D721Med (cell line): ENCODE data around the gene UQCC5.

Source experiments
- DNase-seq: peaks from one replicate; pipeline ENCODE4 v3.0.0; 2011; ENCODE audit warnings: low spot score; ENCODE audit not compliant: insufficient read length
- FAIRE-seq: peaks from 2 replicates; lab custom pipeline; 2011; peaks lifted over from hg19 to GRCh38; lab: Jason Lieb, UNC
- TF ChIP-seq, protein P1 (sequence below): IDR thresholded peaks from 2 replicates; pipeline ENCODE4 v1.5.1; 2012; ENCODE audit warnings: mild to moderate bottlenecking, control low read depth; ENCODE audit not compliant: insufficient read depth; ENCODE audit errors: missing control alignments

UQCC5 gene

DNA sequence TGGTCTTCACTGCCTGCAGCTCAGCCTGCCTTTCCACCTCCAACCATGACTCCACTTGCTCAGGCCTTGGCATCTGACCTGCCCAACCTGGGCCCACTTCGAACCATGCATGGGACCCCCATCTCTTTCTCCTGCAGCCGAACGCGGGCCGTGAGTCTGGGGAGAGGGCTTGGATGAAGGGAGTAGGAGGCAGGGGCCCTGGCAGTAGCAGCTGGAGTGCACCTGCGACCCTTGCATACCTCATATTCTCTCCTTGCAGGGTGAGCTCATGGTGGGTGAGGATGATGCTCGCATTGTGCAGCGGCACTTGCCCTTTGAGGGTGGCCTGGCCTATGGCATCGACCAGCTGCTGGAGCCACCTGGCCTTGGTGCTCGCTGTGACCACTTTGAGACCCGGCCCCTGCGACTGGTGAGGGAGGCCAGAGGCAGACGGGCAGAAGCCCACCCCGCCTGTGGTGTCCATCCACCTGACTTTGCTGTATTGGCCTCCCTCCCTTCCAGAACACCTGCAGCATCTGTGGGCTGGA lies 16.2 kb upstream of the UQCC5 start:
- TF ChIP-seq, protein P1, sequence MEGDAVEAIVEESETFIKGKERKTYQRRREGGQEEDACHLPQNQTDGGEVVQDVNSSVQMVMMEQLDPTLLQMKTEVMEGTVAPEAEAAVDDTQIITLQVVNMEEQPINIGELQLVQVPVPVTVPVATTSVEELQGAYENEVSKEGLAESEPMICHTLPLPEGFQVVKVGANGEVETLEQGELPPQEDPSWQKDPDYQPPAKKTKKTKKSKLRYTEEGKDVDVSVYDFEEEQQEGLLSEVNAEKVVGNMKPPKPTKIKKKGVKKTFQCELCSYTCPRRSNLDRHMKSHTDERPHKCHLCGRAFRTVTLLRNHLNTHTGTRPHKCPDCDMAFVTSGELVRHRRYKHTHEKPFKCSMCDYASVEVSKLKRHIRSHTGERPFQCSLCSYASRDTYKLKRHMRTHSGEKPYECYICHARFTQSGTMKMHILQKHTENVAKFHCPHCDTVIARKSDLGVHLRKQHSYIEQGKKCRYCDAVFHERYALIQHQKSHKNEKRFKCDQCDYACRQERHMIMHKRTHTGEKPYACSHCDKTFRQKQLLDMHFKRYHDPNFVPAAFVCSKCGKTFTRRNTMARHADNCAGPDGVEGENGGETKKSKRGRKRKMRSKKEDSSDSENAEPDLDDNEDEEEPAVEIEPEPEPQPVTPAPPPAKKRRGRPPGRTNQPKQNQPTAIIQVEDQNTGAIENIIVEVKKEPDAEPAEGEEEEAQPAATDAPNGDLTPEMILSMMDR: no peak
- no peak for DNase-seq
- no peak for FAIRE-seq

DNA sequence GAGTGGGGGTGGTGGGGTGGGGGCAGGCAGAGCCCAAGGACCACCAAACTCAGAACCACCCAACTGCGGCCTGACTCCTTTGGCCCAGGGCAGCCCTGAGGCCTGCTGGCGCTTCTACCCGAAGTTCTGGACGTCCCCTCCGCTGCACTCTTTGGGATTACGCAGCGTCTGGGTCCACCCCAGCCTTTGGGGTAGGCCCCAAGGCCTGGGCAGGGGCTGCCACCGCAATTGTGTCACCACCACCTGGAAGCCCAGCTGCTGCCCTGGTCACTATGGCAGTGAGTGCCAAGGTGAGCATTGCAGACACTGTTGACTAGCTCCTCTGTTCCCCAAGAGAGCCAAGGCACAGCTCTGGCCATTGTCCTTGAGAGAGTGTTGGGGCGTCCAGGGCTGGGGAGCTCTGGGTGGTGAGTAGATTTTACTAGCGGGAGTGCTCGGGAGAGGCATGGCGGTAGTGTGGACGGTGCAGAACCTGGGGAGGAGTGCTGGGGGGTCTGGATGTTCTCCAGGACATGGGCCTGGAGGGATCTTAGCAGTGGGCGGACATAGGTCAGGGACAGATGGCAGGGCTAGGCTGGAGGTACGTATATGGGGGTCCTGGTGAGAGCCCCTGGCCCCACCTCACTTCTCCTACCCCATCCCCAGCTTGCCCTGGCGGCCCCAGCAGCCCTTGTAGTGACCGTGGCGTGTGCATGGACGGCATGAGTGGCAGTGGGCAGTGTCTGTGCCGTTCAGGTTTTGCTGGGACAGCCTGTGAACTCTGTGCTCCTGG lies 15.5 kb upstream of the UQCC5 start:
- TF ChIP-seq, protein P1: no peak
- no peak for FAIRE-seq
- peak; percentile 17 for DNase-seq

DNA sequence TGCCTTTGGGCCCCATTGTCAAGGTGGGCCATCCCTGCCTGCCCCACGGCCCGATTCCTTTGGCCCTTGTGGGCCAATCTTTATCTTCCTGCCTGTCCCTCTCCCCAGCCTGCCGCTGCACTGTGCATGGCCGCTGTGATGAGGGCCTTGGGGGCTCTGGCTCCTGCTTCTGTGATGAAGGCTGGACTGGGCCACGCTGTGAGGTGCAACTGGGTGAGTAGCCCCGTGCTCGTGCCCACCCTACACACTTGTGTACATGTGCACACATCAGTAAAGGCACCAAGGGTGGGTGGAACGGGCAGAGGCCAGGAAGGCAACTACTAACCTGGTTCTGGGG lies 14.9 kb upstream of the UQCC5 start:
- DNase-seq: no peak
- no peak for FAIRE-seq
- TF ChIP-seq, protein P1: no peak

DNA sequence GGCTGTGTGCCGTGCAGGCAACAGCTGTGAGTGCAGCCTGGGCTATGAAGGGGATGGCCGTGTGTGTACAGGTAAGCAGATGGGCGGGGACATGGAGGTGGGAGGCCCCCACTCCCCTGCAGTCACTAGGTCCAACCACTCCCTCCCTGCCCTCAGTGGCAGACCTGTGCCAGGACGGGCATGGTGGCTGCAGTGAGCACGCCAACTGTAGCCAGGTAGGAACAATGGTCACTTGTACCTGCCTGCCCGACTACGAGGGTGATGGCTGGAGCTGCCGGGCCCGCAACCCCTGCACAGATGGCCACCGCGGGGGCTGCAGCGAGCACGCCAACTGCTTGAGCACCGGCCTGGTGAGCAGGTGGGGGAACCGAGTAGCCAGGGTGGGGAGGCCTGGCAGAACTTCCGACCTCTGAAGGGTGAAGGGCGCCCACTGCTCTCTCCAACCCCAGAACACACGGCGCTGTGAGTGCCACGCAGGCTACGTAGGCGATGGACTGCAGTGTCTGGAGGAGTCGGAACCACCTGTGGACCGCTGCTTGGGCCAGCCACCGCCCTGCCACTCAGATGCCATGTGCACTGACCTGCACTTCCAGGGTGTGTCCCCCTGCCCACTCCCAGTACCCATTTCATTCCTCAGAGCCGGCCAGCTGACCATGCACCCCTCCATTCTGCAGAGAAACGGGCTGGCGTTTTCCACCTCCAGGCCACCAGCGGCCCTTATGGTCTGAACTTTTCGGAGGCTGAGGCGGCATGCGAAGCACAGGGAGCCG lies 14.3 kb upstream of the UQCC5 start:
- FAIRE-seq (no peak), DNase-seq (peak; percentile 23)
- TF ChIP-seq, protein P1: no peak

DNA sequence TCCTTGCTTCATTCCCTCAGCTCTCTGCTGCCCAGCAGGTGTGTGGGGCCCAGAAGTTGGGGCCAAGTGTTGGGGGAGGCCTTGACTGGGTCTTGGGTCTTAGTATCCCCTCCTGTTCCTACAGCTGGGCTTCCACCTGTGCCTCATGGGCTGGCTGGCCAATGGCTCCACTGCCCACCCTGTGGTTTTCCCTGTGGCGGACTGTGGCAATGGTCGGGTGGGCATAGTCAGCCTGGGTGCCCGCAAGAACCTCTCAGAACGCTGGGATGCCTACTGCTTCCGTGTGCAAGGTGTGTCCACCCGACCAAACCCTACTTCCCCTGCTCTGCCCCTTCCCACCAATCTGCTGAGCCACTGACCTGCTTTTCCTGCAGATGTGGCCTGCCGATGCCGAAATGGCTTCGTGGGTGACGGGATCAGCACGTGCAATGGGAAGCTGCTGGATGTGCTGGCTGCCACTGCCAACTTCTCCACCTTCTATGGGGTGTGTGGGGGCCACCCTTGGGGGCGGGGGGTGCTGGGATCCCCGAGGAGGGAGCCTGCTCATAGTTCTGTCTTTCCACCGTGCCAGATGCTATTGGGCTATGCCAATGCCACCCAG lies 13.7 kb upstream of the UQCC5 start:
- peak; percentile 21 for DNase-seq
- FAIRE-seq: no peak
- TF ChIP-seq, protein P1: no peak

DNA sequence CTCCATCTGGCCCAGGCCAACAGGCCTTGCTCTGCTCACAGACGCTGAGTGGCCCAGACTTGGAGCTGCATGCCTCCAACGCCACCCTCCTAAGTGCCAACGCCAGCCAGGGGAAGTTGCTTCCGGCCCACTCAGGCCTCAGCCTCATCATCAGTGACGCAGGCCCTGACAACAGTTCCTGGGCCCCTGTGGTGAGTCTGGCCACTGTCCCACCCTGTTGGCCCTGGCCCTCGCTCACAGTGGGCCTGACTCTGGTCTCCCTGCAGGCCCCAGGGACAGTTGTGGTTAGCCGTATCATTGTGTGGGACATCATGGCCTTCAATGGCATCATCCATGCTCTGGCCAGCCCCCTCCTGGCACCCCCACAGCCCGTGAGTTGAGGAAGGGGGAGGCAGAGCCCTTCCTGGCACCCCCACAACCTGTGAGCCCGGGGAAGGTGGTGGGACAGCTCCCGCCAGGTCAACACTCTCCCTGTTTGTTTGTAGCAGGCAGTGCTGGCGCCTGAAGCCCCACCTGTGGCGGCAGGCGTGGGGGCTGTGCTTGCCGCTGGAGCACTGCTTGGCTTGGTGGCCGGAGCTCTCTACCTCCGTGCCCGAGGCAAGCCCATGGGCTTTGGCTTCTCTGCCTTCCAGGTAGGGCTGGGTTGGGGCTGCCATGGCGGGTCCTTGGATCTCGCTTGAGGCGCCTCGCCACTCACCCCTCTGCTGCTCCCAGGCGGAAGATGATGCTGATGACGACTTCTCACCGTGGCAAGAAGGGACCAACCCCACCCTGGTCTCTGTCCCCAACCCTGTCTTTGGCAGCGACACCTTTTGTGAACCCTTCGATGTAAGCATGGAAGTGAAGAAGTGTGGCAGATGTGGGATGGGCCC lies 12.8 kb upstream of the UQCC5 start:
- TF ChIP-seq, protein P1: no peak
- DNase-seq (peak; percentile 18), FAIRE-seq (no peak)
